Measurements from ENCODE around the gene FAM186B.
"Not testable (repeated sequence)": the region's sequence is repeated elsewhere in the genome, so short reads cannot be mapped to it uniquely, and the experiment has no call there.

DNA sequence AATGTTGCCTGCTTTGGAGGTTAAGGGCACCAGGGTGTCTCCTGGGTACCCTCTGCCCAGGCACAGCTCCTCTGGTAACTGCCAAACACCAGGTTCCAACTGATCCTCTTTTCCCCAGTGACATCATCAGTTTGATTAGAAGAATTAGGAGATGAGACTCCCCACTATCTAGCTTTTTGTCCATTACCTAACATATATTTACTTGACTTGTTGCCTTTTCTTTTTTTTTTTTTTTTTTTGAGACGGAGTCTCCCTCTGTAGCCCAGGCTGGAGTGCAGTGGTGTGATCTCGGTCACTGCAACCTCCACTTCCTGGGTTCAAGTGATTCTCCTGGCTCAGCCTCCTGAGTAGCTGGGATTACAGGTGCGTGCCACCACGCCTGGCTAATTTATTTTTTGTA lies at the start of gene FAM186B:
- not testable (repeated sequence) for TF ChIP-seq ZNF384 (IDR thresholded peaks at IDR 0.05); TARDBP (IDR thresholded peaks at IDR 0.05); SUZ12 (IDR thresholded peaks at IDR 0.05); HDGF (IDR thresholded peaks at IDR 0.05; ENCODE audit: borderline replicate concordance); FOXM1 (IDR thresholded peaks at IDR 0.05; ENCODE audit: borderline replicate concordance); FOXK2 (IDR thresholded peaks at IDR 0.05); L3MBTL2 (conservative IDR thresholded peaks at IDR 0.05); FOXA1 (IDR thresholded peaks at IDR 0.05); SP1 (IDR thresholded peaks at IDR 0.05)
- TF ChIP-seq, protein P1, sequence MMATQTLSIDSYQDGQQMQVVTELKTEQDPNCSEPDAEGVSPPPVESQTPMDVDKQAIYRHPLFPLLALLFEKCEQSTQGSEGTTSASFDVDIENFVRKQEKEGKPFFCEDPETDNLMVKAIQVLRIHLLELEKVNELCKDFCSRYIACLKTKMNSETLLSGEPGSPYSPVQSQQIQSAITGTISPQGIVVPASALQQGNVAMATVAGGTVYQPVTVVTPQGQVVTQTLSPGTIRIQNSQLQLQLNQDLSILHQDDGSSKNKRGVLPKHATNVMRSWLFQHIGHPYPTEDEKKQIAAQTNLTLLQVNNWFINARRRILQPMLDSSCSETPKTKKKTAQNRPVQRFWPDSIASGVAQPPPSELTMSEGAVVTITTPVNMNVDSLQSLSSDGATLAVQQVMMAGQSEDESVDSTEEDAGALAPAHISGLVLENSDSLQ (IDR thresholded peaks at IDR 0.05): not testable (repeated sequence)
